Measurements from ENCODE around the gene SUCLG2.

The SUCLG2 gene

GRCh38 chr3:67458896-67459530 lies 195.4 kb downstream of the SUCLG2 start:
- no peak for DNase-seq

- no peak for DNase-seq
Measured at GRCh38 chr3:67458408-67458807, 196.0 kb downstream of the SUCLG2 start.

GRCh38 chr3:67453628-67454027 lies 200.8 kb downstream of the SUCLG2 start:
- no peak for DNase-seq

DNA sequence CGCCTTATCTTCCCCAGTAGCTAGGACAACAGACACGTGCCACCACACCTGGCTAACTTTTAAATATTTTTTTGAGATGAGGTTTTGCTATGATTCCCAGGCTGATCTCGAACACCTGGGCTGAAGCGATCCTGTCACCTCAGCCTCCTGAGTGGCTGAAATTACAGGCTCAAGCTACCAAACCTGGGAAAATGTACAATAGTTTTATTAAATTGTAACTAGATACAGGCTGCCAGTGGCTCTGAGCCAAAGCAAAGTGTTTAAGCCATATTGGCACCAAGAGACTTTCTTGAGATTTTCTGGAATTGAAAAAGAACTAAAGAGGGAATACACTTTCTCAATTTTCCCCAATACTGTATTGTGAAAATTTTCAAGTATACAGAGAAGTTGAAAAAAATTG lies 204.3 kb downstream of the SUCLG2 start:
- DNase-seq, result no peak

DNA sequence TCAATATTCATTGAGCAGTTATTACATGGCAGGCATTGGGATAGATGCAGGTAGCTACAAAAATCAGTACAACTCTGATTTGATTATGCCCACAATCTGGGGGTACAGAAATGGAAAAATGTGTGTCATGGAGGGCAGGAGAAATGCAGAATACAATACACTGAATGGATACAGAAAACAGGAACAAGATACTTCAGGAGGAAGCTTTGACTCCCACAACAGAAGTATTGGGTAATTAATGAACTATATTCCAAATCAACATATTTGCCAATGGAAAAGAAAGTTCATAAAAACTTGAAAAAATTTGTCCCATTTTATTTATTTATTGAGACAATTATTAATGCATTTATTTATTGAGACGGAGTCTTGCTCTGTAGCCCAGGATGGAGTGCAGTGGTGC lies 207.0 kb downstream of the SUCLG2 start:
- no peak for DNase-seq

DNA sequence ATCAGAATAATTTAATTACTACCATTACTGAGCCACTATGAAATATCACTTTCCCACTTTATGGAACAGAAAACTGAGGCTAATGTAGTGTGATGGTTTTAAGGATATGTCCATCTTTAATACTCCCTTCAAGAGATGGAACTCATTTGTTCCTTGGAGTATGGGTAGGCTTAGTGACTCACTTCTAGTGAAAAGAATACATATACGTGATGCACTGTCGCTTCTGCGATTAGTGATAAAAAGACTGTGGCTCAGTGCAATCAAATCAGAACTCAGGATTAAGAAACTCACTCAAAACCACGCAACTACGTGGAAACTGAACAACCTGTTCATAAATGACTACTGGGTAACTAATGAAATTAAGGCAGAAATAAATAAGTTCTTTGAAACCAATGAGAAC lies 216.6 kb downstream of the SUCLG2 start:
- no peak for DNase-seq

DNA sequence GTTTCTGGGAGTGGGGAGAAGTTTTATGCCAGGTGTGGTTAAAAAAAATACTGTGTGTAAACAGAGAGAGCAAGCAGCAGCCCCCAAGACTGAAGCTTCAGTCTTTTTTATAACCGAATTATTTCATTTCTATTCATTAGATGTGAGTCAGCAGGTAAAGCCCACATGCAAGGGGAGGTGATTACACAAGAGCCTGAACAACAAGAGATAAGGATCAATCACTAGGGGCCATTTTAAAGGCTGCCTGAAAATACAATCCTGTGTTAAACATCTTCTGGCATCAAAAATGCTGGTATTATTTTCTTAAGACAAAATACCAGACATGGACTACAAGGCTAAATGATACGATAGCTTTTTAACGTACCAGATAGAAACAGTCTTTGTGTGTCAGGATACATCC lies 217.3 kb downstream of the SUCLG2 start:
- DNase-seq, result no peak

GRCh38 chr3:67433109-67433508 lies 221.3 kb downstream of the SUCLG2 start:
- DNase-seq, result no peak

DNA sequence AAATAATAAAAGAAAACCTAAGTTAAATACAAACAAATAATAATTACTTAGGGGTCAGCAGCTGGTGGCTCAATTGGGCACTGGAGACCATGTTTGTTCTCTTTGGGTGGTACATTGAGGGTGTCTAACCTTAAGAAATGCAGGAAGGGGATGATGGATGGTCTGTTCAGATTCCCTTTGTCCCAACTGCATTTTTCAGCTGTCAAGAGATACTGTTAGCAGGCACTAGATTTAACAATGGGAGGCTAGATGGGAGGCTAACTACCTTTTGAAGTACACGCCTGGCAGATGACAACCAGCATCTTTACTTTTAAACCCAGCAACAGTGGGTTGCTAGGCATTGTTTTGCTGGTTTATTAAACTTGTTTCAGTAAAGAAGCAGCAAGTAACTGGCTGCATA lies 222.5 kb downstream of the SUCLG2 start:
- no peak for DNase-seq

- no peak for DNase-seq
Measured at GRCh38 chr3:67423722-67424121, 230.7 kb downstream of the SUCLG2 start.

DNA sequence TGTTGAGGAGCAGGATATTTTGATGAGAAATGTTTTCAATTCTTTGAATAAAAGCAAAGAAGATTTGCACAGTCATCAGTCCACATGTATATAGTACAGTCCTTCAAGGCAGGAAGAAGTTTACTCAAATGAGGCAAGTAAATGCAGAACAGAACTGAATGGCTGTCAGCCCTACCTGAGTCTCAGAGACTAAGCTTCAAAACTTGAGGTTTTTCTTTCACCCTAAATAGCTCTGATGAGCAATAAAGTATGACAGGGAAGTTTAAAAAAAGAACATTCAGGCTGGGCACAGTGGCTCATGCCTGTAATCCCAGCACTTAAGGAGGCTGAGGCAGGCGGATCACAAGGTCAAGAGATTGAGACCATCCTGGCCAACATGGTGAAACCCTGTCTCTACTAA lies 232.5 kb downstream of the SUCLG2 start:
- DNase-seq, result no peak

DNA sequence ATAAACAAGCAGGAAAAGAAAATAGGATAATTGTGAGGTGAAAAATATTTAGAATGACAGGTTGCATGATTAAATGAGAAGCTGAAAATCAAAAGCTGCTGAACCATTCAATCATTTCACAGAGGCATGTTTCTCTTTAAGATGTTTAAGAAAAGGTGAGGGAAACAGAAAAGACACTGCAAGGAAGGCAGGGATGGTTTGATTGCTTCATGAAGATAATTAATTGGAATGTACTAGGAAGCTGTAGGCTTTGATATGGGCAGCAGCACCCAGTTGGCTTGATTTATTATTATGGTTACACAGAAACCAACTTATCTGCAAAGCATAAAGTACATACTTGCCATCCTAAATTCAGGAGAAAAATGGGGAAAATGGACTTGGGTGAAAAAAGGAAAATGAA lies 234.6 kb downstream of the SUCLG2 start:
- no peak for DNase-seq

DNA sequence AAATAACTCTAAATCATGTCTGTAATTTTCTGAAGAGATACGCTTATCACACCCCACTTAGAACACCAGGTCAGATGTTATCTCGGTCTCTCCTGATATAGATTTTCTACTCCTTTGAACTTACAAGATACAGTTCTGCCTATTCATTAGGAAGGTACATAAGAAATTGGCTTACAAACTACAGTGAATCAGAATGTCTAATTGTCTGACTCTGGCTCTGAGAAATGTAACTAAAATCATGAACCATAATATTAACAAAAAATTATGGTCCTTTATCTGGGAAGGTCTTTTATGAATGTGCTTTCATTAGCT lies 235.2 kb downstream of the SUCLG2 start:
- no peak for DNase-seq

GRCh38 chr3:67418426-67419217 lies 235.8 kb downstream of the SUCLG2 start:
- no peak for DNase-seq

DNA sequence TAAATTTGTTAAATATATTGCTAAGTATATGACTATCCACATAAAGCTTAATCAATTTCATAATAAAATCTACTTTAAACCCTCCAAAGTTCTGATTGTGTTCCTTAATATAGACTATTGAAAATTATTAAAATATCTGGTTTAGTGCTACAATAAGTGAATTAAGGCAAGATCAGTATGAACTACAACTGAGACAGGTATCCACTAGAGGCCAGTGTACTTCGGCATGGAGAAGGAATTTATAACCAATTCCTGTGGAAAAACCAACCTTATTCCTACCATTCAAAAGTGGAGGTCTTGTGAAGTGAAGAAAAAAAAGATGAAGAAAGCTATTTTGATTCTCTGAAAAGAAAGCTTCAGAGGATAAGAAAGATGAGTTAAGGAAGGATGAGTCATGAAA lies 237.7 kb downstream of the SUCLG2 start:
- DNase-seq, result no peak

DNA sequence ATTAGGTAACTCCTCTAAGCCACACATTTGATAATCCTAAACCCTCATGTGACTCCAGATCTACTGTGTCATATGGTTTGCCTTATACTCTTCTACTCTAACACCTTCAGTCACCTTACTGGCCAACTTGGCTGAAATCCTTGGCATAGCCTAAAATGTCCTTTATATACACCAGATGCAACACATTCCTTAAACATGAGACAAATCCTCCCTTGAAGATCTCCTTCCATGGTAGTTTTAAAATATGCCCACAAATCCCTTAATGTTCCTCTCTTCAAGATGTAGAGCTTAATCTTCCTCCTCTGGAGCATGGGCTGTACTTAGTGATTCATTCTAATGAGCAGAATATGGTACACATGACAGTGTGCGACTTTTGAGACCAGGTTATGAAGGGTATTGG lies 238.9 kb downstream of the SUCLG2 start:
- no peak for DNase-seq

- no peak for DNase-seq
Measured at GRCh38 chr3:67414740-67415139, 239.7 kb downstream of the SUCLG2 start.

- DNase-seq, result no peak
Measured at GRCh38 chr3:67405193-67405592, 249.2 kb downstream of the SUCLG2 start.

- DNase-seq, result no peak
Measured at GRCh38 chr3:67402873-67403272, 251.5 kb downstream of the SUCLG2 start.

DNA sequence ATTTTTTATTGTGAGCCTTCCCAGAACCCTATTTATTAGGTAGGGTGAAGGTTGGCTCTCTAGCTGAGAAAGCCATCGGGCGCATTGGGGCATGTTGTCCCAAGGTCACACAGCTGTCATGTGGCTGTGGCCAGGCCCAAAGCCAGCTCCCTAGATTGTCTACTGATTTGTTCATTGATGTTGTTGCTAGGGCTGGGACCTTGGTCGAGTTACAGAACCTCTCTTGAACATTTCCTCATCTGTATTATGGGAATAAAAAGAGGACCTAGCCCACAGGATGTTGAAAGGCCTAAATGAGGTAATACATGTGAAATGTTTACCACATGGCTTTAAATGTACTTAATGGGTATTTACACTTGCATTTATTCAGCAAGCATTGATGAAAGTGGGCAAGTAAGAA lies 252.5 kb downstream of the SUCLG2 start:
- DNase-seq, result no peak

- DNase-seq, result no peak
Measured at GRCh38 chr3:67400476-67400875, 253.9 kb downstream of the SUCLG2 start.

GRCh38 chr3:67389176-67389575 lies 265.2 kb downstream of the SUCLG2 start:
- DNase-seq, result no peak

DNA sequence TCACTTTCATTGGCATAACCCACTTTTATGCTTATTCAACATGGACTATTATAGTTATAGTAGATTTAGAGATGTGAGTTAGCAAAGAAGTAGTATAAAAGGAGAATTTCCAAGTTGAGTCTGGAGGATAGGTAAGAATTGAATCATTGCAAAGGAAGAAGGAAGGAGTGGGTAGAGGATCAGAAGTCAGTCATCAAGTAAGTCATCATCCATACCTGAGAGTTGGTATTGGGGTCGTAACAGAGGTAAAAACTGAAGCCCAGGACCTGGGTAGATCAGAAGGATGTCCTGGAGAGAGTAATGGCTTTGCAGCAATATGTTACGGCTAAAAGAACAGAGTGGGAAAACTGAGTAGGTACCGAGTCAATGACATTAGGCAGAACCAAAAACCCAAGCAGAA lies 265.7 kb downstream of the SUCLG2 start:
- DNase-seq, result no peak

DNA sequence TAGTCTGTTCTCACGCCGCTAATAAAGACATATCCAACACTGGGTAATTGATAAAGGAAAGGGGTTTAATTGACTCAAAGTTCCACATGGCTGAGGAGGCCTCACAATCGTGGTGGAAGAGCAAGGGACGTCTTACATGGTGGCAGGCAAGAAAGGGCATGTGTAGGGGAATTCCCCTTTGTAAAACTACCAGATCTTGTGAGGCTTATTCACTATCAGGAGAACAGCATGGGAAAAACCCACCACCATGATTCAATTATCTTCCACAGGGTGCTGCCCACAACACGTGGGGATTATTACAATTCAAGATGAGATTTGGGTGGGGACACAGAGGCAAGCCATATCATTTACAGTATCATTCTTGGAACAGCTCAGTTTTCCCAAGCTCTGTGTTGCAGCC lies 268.0 kb downstream of the SUCLG2 start:
- no peak for DNase-seq
